T1000 (cell line): Measurements from ENCODE around the gene LRRC28.

Experiments
- DNase-seq: peaks from one replicate; lab custom pipeline; 2025; ENCODE audit warnings: mixed read lengths; lab: John Stamatoyannopoulos, UW

Gene LRRC28

GRCh38 chr15:99416191-99417188 is 165.2 kb downstream of the LRRC28 start:
- DNase-seq: no peak

DNA sequence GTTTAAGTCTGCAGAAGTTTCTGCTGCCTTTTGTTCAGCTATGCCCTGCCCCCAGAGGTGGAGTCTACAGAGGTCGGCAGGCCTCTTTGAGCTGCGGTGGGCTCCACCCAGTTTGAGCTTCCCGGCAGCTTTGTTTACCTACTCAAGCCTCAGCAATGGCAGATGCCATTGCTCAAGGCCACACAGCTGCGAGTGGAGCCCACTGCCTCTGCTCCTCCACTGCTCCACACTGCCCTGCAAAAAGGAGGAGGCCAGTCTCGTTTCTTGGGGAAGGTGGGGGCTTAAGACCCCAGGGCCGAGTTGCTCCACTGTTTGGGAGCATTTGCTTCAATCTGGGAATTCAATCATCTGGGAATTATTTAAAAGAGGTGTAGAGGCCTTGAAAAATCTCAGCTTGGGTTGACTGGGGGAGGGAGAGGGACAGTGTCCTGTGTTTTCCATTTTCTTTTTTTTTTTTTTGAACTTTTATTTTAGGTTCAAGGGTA is 169.9 kb downstream of the LRRC28 start:
- no peak for DNase-seq

DNA sequence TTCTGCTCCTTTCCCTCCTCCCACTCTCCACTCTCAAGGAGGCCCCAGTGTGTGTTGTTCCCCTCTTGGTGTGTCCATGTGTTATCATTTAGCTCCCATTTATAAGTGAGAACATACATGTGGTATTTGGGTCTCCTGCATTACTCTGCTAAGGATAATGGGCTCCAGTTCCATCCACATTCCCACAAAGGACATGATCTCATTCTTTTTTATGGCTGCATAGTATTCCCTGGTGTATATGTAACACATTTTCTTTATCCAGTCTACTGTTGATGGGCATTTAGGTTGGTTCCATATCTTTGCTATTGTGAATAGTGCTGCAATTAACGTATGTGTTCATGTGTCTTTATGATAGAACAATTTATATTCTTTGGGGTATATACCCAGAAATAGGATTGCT is 170.5 kb downstream of the LRRC28 start:
- DNase-seq: no peak

DNA sequence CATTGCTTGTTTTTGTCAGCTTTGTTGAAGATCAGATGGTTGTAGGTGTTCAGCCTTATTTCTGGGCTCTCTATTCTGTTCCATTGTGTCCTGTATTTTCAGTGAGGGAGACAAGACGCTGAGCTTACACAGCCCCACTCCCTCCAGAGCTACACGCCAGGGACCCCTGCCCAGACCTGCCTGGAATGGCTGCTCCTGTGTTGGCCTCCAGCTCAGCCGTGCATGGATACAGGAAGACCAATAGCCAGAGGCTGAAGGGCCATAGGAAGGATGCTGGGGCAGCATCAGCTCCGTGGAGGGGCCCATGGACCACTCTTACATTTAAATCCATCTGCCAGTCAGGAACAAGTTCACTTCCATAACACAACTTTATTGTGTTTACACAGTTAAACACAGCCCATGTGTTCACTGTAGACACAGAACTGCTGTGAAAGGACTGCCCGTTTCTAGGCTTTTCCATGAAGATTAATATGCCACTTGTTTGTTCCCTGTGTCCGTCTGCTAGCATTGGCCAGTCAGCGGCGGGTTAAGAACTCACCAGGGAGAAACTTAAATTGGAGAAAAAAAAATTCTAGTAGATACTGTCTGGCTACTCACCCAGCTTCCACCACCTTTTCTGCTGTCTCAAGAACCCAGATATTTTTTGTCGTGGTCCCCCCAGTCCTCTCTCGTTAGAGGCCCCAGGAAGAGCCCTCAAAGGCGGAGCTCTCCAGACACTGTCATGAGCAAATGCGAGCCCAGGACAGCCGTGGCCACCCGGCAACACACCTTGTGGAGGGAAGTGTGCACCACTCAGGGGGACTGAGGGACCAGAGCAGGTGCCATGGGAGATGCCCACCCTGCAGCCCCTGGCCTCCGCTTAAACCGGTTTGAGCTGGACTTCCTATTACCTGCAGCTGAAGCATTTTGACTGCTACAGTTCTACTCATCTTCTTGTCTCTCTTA is 172.2 kb downstream of the LRRC28 start:
- DNase-seq: no peak

- no peak for DNase-seq
These were observed 172.9 kb downstream of the LRRC28 start for GRCh38 chr15:99424131-99424571.

DNA sequence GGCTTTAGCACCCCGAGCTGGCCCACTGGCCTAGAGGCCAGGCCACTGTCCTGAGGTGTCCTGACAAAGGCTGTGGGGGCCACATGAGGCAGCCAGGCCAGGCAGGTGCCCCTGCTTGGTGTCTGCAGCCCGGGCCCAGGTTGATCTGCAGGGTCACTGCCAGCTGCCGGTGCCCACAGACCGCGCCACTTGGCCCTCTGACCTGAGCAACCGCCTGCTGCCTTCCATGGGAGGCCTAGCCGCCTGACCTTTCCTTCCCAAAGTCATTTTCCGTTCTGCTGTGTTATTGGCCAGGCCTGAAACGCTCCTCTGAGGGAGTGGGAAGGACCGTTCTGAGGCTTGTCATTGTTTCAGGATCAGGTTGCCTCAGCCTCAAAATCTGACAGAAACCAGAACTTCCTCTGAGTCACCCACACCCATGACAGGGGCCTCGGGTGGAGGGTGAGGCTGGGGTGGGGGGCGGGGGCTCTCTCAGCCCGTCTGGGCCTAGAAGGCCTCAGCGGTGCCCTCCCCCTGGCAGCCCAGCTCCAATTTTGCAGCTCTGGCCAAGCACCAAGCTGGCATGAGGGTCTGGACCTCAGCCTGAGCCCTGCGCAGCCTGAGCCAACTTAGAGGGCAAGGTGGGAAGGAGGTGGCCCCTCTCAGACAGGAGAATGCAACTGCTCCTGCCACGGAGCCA is 173.8 kb downstream of the LRRC28 start:
- no peak for DNase-seq

GRCh38 chr15:99425657-99426301 is 174.5 kb downstream of the LRRC28 start:
- DNase-seq: no peak

DNA sequence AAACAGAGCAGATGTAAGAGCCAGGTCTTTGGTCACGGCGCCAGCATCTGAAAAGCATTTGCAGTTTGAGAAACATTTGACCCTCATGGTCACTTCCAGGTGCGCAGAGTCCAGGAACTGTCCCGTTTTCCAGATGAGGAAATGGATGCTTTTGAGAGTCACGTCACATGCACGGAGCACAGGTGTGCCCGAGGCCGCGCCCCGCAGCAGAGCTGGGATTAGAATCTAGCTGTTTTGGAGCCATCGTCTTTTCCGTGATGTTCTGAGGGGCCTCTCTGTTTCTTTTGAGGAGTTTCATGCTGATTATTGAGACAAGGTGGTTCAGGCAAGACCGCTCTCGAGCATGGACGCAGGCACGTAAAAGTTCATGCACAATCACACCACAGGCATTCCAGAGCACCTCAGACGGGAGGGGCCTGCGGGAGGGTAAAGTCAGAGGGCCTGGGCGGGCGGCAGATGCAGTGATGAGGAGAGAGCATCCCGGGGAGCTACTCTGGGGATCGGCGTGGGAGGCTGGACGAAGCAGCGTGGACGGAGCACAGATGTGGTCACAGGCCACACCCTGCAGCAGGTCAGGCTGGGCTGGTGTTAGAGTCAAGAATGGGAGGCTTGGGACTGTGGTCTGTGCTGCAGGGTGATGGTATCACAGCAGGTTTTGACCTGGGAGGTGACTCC is 175.3 kb downstream of the LRRC28 start:
- no peak for DNase-seq

- DNase-seq: no peak
These were observed 175.9 kb downstream of the LRRC28 start for GRCh38 chr15:99427210-99427609.

- no peak for DNase-seq
These were observed 176.5 kb downstream of the LRRC28 start for GRCh38 chr15:99427668-99428361.

DNA sequence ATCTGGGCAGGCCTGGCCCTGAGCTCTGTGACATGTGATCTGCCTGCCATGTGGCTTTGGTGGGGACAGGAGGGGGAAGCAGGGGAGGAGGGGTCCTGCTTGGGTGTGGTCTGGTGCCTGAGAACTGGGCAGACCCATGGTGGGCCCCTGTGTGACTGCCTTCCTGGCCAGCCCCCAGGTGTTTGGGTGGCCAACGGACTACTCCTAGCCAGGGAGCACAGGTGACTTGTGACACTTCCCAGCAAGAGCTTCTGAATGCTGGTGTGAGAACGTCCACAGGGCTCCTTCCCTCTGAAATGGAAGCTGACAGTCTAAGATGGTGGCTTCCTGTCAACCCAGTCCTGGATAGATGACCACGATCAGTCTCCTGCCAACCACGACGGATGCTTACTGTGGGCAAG is 178.4 kb downstream of the LRRC28 start:
- no peak for DNase-seq

DNA sequence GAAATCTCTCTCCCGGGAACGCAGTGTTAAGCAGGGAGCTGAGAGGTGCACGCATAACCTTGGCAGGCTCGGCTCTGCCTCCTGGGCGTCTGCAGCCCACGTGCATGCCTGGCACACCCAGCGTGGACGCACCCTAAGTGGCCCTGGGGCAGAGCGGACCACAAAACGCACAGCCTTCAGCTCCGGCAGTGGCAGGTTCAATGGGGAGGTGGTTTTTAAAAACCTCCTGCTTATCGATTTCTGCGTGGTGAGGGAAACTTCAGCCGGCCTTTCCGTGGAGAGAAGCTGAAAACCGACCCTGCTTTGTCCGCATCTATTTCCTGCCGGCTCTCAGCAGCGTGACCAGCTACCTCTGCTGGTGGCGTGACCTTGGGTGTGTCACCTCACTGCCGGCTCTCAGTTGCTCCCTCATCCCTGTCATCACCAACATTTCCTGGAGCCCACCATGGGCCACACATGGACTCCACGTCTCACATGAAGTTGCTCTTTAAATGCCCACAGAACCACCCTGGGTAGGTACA is 179.7 kb downstream of the LRRC28 start:
- DNase-seq: no peak

GRCh38 chr15:99431661-99432091 is 180.4 kb downstream of the LRRC28 start:
- no peak for DNase-seq

GRCh38 chr15:99432271-99433025 is 181.2 kb downstream of the LRRC28 start:
- no peak for DNase-seq

- DNase-seq: no peak
These were observed 181.9 kb downstream of the LRRC28 start for GRCh38 chr15:99433026-99433756.

- DNase-seq: no peak
These were observed 182.6 kb downstream of the LRRC28 start for GRCh38 chr15:99433757-99434450.

DNA sequence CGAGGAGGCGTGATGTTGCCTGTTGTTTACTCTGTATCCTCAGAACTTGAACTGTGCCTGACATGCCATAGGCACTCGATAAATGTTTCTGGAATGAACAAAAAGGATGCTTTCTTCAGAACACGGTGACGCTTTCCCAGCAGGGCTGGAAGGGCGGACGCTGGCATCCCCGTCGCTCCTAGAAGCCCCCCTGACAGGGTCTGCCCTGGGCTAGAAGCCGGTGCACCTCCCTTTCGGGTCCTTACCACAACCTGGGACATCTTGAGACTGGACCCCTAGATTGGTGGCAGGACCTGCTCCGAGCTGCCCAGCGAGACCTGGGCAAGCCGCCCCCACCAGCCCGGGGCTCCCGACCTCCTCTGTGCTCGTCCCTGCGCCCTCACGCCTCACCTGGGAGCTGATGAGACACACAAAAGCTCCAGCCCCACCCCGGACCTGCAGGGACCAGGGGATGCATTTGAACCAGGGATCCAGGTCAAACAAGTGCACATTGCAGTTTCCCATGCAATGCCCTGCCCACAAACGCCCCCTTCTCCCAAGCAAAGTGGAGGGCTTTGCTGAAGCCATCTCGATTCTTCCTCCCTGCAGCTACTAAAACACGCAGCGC is 183.3 kb downstream of the LRRC28 start:
- DNase-seq: no peak
